Retina (tissue), 1 donor: ENCODE measurements around the gene RCCD1.
"Not testable (repeated sequence)": the region's sequence is repeated elsewhere in the genome, so short reads cannot be mapped to it uniquely, and the experiment has no call there.

ENCODE experiments used
- DNase-seq: peaks from one replicate; pipeline ENCODE4 v3.0.0-alpha.2; 2016

The RCCD1 gene

GRCh38 chr15:90954712-90955623, at the start of gene RCCD1:
Gene RCCD1, plus strand, starts transcription at chr15:90954884. Its CDS starts 1,851 bp downstream, at chr15:90956735.
- peak; percentile 94 for DNase-seq

GRCh38 chr15:90905306-90906180, 49.1 kb upstream of the RCCD1 start:
- no peak for DNase-seq

- no peak for DNase-seq
Measured at GRCh38 chr15:90906181-90906849, 48.4 kb upstream of the RCCD1 start.

- no peak for DNase-seq
Measured at GRCh38 chr15:90907051-90907660, 47.5 kb upstream of the RCCD1 start.

- DNase-seq = no peak
Measured at GRCh38 chr15:90907838-90908507, 46.7 kb upstream of the RCCD1 start.

- DNase-seq = not testable (repeated sequence)
Measured at GRCh38 chr15:90909449-90909848, 45.2 kb upstream of the RCCD1 start.

- no peak for DNase-seq
Measured at GRCh38 chr15:90909976-90910375, 44.7 kb upstream of the RCCD1 start.

GRCh38 chr15:90910441-90911301, 44.0 kb upstream of the RCCD1 start:
- DNase-seq = no peak

- DNase-seq = no peak
Measured at GRCh38 chr15:90911302-90911623, 43.4 kb upstream of the RCCD1 start.

GRCh38 chr15:90911906-90912769, 42.5 kb upstream of the RCCD1 start:
- no peak for DNase-seq

GRCh38 chr15:90912770-90913075, 42.0 kb upstream of the RCCD1 start:
- DNase-seq = no peak

GRCh38 chr15:90913398-90913944, 41.2 kb upstream of the RCCD1 start:
- no peak for DNase-seq

- DNase-seq = no peak
Measured at GRCh38 chr15:90914305-90915080, 40.2 kb upstream of the RCCD1 start.

GRCh38 chr15:90915216-90915807, 39.4 kb upstream of the RCCD1 start:
- DNase-seq = no peak

- DNase-seq = peak; percentile 19
Measured at GRCh38 chr15:90915808-90916440, 38.8 kb upstream of the RCCD1 start.

GRCh38 chr15:90916461-90916860, 38.2 kb upstream of the RCCD1 start:
- no peak for DNase-seq

- no peak for DNase-seq
Measured at GRCh38 chr15:90917569-90917968, 37.1 kb upstream of the RCCD1 start.
